ENCODE measurements around the gene KCTD4. TPM values are rescaled to one million over a fixed set of nuclear protein-coding genes. Genes with fewer than 3 reads are reported as not detected.

KCTD4 gene
- total RNA-seq, 1 experiment from 2014 or later: not detected

DNA sequence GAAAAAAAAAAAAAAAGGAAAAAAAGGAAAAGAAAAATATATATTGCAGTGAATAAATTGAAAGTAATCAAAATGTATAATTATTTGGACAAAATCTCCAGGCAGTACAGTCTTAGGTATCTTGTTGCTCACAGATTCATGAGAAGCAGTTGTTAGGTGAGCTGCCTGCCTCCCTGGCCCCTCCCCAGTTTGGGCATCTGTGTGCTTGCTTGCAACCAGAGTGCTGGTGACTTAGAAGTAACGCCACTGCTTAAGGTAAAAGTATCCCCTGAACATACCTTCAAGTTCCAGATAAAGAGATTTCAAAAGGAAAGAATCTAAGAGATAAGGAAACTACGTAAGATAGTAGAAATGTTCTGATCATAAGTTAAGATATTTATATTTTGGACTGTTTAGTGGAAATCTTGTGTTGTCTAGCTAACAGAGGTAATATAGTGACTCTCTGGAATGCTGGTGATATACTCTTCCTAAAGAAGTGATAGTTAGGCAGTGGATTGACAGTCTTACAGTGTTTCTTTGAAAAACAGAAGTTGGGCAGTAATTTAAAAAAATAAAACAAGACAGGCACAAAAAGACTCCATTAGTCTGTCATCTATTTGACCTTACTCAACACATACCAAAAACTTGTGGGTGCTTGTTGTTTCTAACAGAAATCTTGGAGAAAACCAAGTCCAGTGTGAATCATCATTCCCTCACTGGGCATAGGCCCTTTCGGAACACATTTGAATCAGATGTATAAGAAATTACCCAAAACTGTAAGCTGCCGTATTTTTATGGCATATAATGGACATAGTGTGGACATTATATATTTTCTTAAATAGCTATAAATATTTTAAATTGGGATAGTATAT is 38.3 kb upstream of the KCTD4 start:
- intact Hi-C loops (cut with micrococcal nuclease; ENCODE audit: unreplicated experiment): no loop called here
- POLR2A ChIA-PET (ENCODE audit: unreplicated experiment): no interaction called here
- H3K27ac ChIP-seq: no peak overlapping the region
- CTCF ChIA-PET: interaction anchor here (0.5 to 0.7 kb wide), 4 partner anchors 16 to 177 kb away, joined by 3 to 15 read pairs (median 9); no protein-coding TSS in a partner anchor
- H3K9me3 ChIP-seq (ENCODE audit: insufficient read depth, low read depth): no peaks in the 10 kb centered on the region
- H2AFZ ChIP-seq: no peak overlapping the region
- H4K20me1 ChIP-seq (ENCODE audit: insufficient read depth): no peaks in the 10 kb centered on the region
- no peaks in the 10 kb centered on the region for H3K36me3 ChIP-seq (ENCODE audit: low read depth)
- TF ChIP-seq EZH2 (IDR thresholded peaks at IDR 0.05; ENCODE audit: low read depth): no peak
- TF ChIP-seq, protein P1, sequence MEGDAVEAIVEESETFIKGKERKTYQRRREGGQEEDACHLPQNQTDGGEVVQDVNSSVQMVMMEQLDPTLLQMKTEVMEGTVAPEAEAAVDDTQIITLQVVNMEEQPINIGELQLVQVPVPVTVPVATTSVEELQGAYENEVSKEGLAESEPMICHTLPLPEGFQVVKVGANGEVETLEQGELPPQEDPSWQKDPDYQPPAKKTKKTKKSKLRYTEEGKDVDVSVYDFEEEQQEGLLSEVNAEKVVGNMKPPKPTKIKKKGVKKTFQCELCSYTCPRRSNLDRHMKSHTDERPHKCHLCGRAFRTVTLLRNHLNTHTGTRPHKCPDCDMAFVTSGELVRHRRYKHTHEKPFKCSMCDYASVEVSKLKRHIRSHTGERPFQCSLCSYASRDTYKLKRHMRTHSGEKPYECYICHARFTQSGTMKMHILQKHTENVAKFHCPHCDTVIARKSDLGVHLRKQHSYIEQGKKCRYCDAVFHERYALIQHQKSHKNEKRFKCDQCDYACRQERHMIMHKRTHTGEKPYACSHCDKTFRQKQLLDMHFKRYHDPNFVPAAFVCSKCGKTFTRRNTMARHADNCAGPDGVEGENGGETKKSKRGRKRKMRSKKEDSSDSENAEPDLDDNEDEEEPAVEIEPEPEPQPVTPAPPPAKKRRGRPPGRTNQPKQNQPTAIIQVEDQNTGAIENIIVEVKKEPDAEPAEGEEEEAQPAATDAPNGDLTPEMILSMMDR (conservative IDR thresholded peaks at IDR 0.05): no peak
- peaks cover 9% of the 10 kb centered on the region; the same call in 1 of the 2 replicates for H3K4me1 ChIP-seq (replicated peaks; ENCODE audit: insufficient read depth)
- DNase-seq: no peak
- H3K79me2 ChIP-seq (ENCODE audit: low read depth): no peaks in the 10 kb centered on the region
- H3K27me3 ChIP-seq (ENCODE audit: insufficient read depth, low read depth): no peaks in the 10 kb centered on the region
- H3F3A ChIP-seq (ENCODE audit: insufficient read depth, low read depth): peaks cover 33% of the 10 kb centered on the region
- H3K4me3 ChIP-seq: no peak overlapping the region
- no TSS peak for BruUV-seq (replicated peaks)
- no peaks in the 10 kb centered on the region for H3K9me2 ChIP-seq (ENCODE audit: insufficient read depth)
- no peak overlapping the region for H3K4me2 ChIP-seq

DNA sequence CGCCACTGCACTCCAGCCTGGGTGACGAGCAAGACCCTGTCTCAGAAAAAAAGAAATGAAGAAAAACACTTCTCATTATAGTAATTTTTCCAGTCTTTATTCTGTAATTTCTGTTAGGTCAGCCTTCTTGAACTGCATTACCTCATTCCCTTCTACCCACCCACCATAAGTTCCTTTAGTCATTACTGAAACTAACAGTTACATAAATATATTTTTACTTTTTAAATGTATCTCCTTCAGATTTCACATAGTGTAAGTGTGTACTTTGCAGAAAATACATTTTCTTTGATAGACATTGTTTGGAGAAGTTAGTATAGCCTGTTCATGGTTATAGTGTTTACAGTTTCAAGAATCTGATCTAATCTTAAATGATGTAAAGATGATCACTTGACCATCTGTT is 31.7 kb upstream of the KCTD4 start:
- POLR2A ChIA-PET (ENCODE audit: unreplicated experiment): no interaction called here
- DNase-seq: no peak
- Histone ChIP-seq H3K4me3 (no peak overlapping the region), H3K27me3 (ENCODE audit: insufficient read depth, low read depth) (no peaks in the 10 kb centered on the region), H3K9me3 (ENCODE audit: insufficient read depth, low read depth) (no peaks in the 10 kb centered on the region), H3K36me3 (ENCODE audit: low read depth) (no peaks in the 10 kb centered on the region), H3F3A (ENCODE audit: insufficient read depth, low read depth) (peaks cover 29% of the 10 kb centered on the region), H3K4me2 (no peak overlapping the region), H3K79me2 (ENCODE audit: low read depth) (peaks cover 16% of the 10 kb centered on the region; the same call in 1 of the 2 replicates), H3K9me2 (ENCODE audit: insufficient read depth) (no peaks in the 10 kb centered on the region), H2AFZ (no peak overlapping the region), H3K4me1 (replicated peaks; ENCODE audit: insufficient read depth) (peaks cover 9% of the 10 kb centered on the region; the same call in 1 of the 2 replicates), H4K20me1 (ENCODE audit: insufficient read depth) (no peaks in the 10 kb centered on the region), H3K27ac (no peak overlapping the region)
- intact Hi-C loops (cut with micrococcal nuclease; ENCODE audit: unreplicated experiment): no loop called here
- no TSS peak for BruUV-seq (replicated peaks)
- TF ChIP-seq EZH2 (IDR thresholded peaks at IDR 0.05; ENCODE audit: low read depth): no peak
- TF ChIP-seq, protein P1 (conservative IDR thresholded peaks at IDR 0.05): no peak
- CTCF ChIA-PET: no interaction called here

DNA sequence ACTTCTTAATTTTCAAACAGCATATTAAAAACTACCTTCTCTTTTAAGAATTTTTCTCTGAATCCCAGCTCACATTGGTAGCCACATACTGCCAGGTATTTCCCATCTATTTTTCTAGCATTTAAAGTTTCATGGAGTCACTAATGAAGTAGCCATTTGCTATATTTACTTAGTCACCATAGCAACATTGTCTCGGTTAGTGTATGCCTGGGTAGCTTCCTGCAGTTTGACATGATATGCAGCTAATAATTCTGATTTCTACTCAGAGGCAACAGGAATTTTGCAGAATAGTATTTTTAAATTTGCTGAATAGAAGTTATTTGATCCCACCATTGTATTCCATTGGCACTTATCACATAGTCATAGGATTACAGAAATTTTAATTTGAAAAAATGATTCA is 30.9 kb upstream of the KCTD4 start:
- intact Hi-C loops (cut with micrococcal nuclease; ENCODE audit: unreplicated experiment): no loop called here
- H3K4me3 ChIP-seq: no peak overlapping the region
- peaks cover 16% of the 10 kb centered on the region; the same call in 1 of the 2 replicates for H3K79me2 ChIP-seq (ENCODE audit: low read depth)
- TF ChIP-seq, protein P1 (conservative IDR thresholded peaks at IDR 0.05): no peak
- no peak for TF ChIP-seq EZH2 (IDR thresholded peaks at IDR 0.05; ENCODE audit: low read depth)
- H3K36me3 ChIP-seq (ENCODE audit: low read depth): no peaks in the 10 kb centered on the region
- H4K20me1 ChIP-seq (ENCODE audit: insufficient read depth): no peaks in the 10 kb centered on the region
- H3F3A ChIP-seq (ENCODE audit: insufficient read depth, low read depth): peaks cover 22% of the 10 kb centered on the region
- BruUV-seq (replicated peaks): no TSS peak
- H3K27ac ChIP-seq: no peak overlapping the region
- ChIA-PET CTCF (interaction anchor here (0.6 kb wide), 1 partner anchor 179 kb away, joined by 6 read pairs; no protein-coding TSS in a partner anchor), POLR2A (ENCODE audit: unreplicated experiment) (no interaction called here)
- no peaks in the 10 kb centered on the region for H3K9me3 ChIP-seq (ENCODE audit: insufficient read depth, low read depth)
- H3K27me3 ChIP-seq (ENCODE audit: insufficient read depth, low read depth): no peaks in the 10 kb centered on the region
- no peak overlapping the region for H2AFZ ChIP-seq
- no peak overlapping the region for H3K4me2 ChIP-seq
- H3K4me1 ChIP-seq (replicated peaks; ENCODE audit: insufficient read depth): peaks cover 9% of the 10 kb centered on the region; the same call in 1 of the 2 replicates
- H3K9me2 ChIP-seq (ENCODE audit: insufficient read depth): no peaks in the 10 kb centered on the region
- no peak for DNase-seq

Data from PC-9 (cell line).